SK-N-SH treated with all-trans-retinoic acid at 6 μM for 48 hours (cell line): ENCODE data around the gene GALC.

Source experiments
- ATAC-seq: fragments of 200-7000 bp; cut with Tn5 transposase; 3 replicates; pipeline ENCODE4 v1.9.1; 2020; ENCODE audit warnings: mild to moderate bottlenecking, moderate library complexity
- ARNTL ChIP-seq: fragments of 450-650 bp; formaldehyde crosslinking; IDR thresholded peaks from 2 replicates; pipeline ENCODE4 v1.5.0; 2020; ENCODE audit warnings: low read depth, mild to moderate bottlenecking, moderate library complexity, borderline replicate concordance
- BACH2 ChIP-seq: fragments of 250-450 bp; sonication (Bioruptor Pico); IDR thresholded peaks from 2 replicates; pipeline ENCODE4 v1.9.0; 2021; ENCODE audit warnings: mild to moderate bottlenecking, borderline replicate concordance
- CREB5 ChIP-seq: fragments of 250-450 bp; sonication (Bioruptor Pico); IDR thresholded peaks from 2 replicates; pipeline ENCODE4 v1.5.1; 2020; ENCODE audit warnings: low read depth, mild to moderate bottlenecking, moderate library complexity
- CSDC2 ChIP-seq: fragments of 250-450 bp; sonication (Bioruptor Pico); IDR thresholded peaks from 2 replicates; pipeline ENCODE4 v1.5.0; 2020; ENCODE audit warnings: mild to moderate bottlenecking, moderate library complexity
- CSRNP3 ChIP-seq: fragments of 250-450 bp; sonication (Bioruptor Pico); IDR thresholded peaks from 2 replicates; pipeline ENCODE4 v1.5.1; 2021; ENCODE audit warnings: mild to moderate bottlenecking, moderate library complexity
- ESRRG ChIP-seq: fragments of 250-450 bp; sonication (Bioruptor Pico); IDR thresholded peaks from 2 replicates; pipeline ENCODE4 v1.6.1; 2021; ENCODE audit warnings: mild to moderate bottlenecking
- GLIS3 ChIP-seq: fragments of 250-450 bp; sonication (Bioruptor Pico); IDR thresholded peaks from 2 replicates; pipeline ENCODE4 v1.5.0; 2020; ENCODE audit warnings: mild to moderate bottlenecking, moderate library complexity
- ISL1 ChIP-seq: fragments of 250-450 bp; sonication (Bioruptor Pico); IDR thresholded peaks from 2 replicates; pipeline ENCODE4 v2.1.2; 2022; ENCODE audit warnings: mild to moderate bottlenecking, moderate library complexity
- OSR1 ChIP-seq: fragments of 250-450 bp; sonication (Bioruptor Pico); IDR thresholded peaks from 2 replicates; pipeline ENCODE4 v1.8.0; 2022; ENCODE audit warnings: moderate library complexity, mild to moderate bottlenecking, inconsistent platforms
- PATZ1 ChIP-seq: fragments of 250-450 bp; sonication (Bioruptor Pico); IDR thresholded peaks from 2 replicates; pipeline ENCODE4 v1.8.0; 2020; ENCODE audit warnings: mild to moderate bottlenecking, moderate library complexity, borderline replicate concordance
- POU6F1 ChIP-seq: fragments of 250-450 bp; sonication (Bioruptor Pico); IDR thresholded peaks from 2 replicates; pipeline ENCODE4 v1.8.0; 2021; ENCODE audit warnings: low read depth, mild to moderate bottlenecking, moderate library complexity, borderline replicate concordance
- PPARA ChIP-seq: fragments of 250-450 bp; sonication (Bioruptor Pico); IDR thresholded peaks from 2 replicates; pipeline ENCODE4 v1.5.0; 2020; ENCODE audit warnings: mild to moderate bottlenecking, borderline replicate concordance
- SNAI2 ChIP-seq: fragments of 250-450 bp; sonication (Bioruptor Pico); IDR thresholded peaks from 2 replicates; pipeline ENCODE4 v1.5.0; 2020; ENCODE audit warnings: mild to moderate bottlenecking, moderate library complexity
- TCF4 ChIP-seq: fragments of 250-450 bp; sonication (Bioruptor Pico); IDR thresholded peaks from 2 replicates; pipeline ENCODE4 v1.8.0; 2021; ENCODE audit warnings: mild to moderate bottlenecking, moderate library complexity, borderline replicate concordance
- TOX ChIP-seq: fragments of 250-450 bp; sonication (Bioruptor Pico); IDR thresholded peaks from 2 replicates; pipeline ENCODE4 v1.8.0; 2021; ENCODE audit warnings: mild to moderate bottlenecking, moderate library complexity, borderline replicate concordance
- TSHZ2 ChIP-seq: fragments of 250-450 bp; sonication (Bioruptor Pico); IDR thresholded peaks from 2 replicates; pipeline ENCODE4 v1.5.0; 2020; ENCODE audit warnings: mild to moderate bottlenecking, moderate library complexity
- ZC3H10 ChIP-seq: fragments of 250-450 bp; sonication (Bioruptor Pico); IDR thresholded peaks from 2 replicates; pipeline ENCODE4 v1.5.1; 2021; ENCODE audit warnings: mild to moderate bottlenecking, moderate library complexity
- ZFP30 ChIP-seq: fragments of 450-650 bp; formaldehyde crosslinking; IDR thresholded peaks from 2 replicates; pipeline ENCODE4 v1.5.0; 2022; ENCODE audit warnings: mild to moderate bottlenecking, moderate library complexity
- ZNF565 ChIP-seq: fragments of 450-650 bp; formaldehyde crosslinking; conservative IDR thresholded peaks from 2 replicates; pipeline ENCODE4 v1.5.0; 2020; ENCODE audit warnings: low read depth, mild to moderate bottlenecking, moderate library complexity
- ZNF70 ChIP-seq: fragments of 450-650 bp; formaldehyde crosslinking; IDR thresholded peaks from 2 replicates; pipeline ENCODE4 v1.5.0; 2020; ENCODE audit warnings: mild to moderate bottlenecking, moderate library complexity
- ZNF8 ChIP-seq: fragments of 450-650 bp; formaldehyde crosslinking; IDR thresholded peaks from 2 replicates; pipeline ENCODE4 v1.5.0; 2020; ENCODE audit warnings: mild to moderate bottlenecking, moderate library complexity

The GALC gene

GRCh38 chr14:88030892-88031291 is 37.9 kb upstream of the GALC start:
- no peak for ATAC-seq
- TF ChIP-seq CREB5 (CRISPR knock-in tag) (no peak), ZNF565 (CRISPR knock-in tag) (no peak), ZC3H10 (no peak), OSR1 (no peak), CSDC2 (no peak), TSHZ2 (no peak)
- TF ChIP-seq, all 23 proteins: peak for 0

- TF ChIP-seq ZNF70 (no peak), ZNF8 (CRISPR knock-in tag) (no peak), ZC3H10 (no peak), TSHZ2 (no peak)
Measured at GRCh38 chr14:88030079-88030478, 37.1 kb upstream of the GALC start.

GRCh38 chr14:88029500-88029899 is 36.5 kb upstream of the GALC start:
- no peak for ATAC-seq
- TF ChIP-seq ARNTL (CRISPR knock-in tag) = no peak
- no peak for TF ChIP-seq BACH2
- no peak for TF ChIP-seq ZFP30 (CRISPR knock-in tag)

More at GRCh38 chr14:88030079-88030478, 37.1 kb upstream of the GALC start:
- ATAC-seq = no peak

GRCh38 chr14:88026890-88027289 is 33.9 kb upstream of the GALC start:
- ATAC-seq = no peak
- TF ChIP-seq ZNF70 (no peak), ZC3H10 (no peak), PPARA (no peak), TCF4 (CRISPR knock-in tag) (no peak), CREB5 (CRISPR knock-in tag) (no peak), GLIS3 (no peak), CSDC2 (no peak), ARNTL (CRISPR knock-in tag) (no peak), ZNF8 (CRISPR knock-in tag) (no peak), PATZ1 (no peak), ZFP30 (CRISPR knock-in tag) (no peak), ISL1 (no peak), TOX (no peak), BACH2 (no peak), POU6F1 (no peak), ESRRG (CRISPR knock-in tag) (no peak), CSRNP3 (CRISPR knock-in tag) (no peak), SNAI2 (CRISPR knock-in tag) (no peak)
